ENCODE results near the gene HELZ. TPM values are rescaled to one million over a fixed set of nuclear protein-coding genes. Genes with fewer than 3 reads are reported as not detected.

The HELZ gene
- total RNA-seq, 4 donors from 2014 or later, result 14.7 to 122 (median 45.9) TPM

GRCh38 chr17:67050471-67051154, 194.4 kb downstream of the HELZ start:
- intact Hi-C loops (cut with DNase I; ENCODE audit: low total_unique reads), result no loop called here
- TF ChIP-seq POLR2A (IDR thresholded peaks at IDR 0.05), result no peak
- TF ChIP-seq CTCF (IDR thresholded peaks at IDR 0.05), result no peak
- H3K4me1 ChIP-seq, result no peaks in the 10 kb centered on the region
- H3K27me3 ChIP-seq, result no peaks in the 10 kb centered on the region
- H3K9me3 ChIP-seq, result peaks cover 0 to 13% of the 10 kb centered on the region in 2 donors
- H3K36me3 ChIP-seq, result no peaks in the 10 kb centered on the region
- H3K4me3 ChIP-seq, result no peak overlapping the region
- no peak overlapping the region for H3K27ac ChIP-seq
- DNase-seq, result no peak

- Histone ChIP-seq H3K4me3 (no peak overlapping the region), H3K36me3 (no peaks in the 10 kb centered on the region)
- intact Hi-C loops (cut with DNase I; ENCODE audit: low total_unique reads), result no loop called here
These were observed 194.9 kb downstream of the HELZ start for GRCh38 chr17:67050066-67050465.

DNA sequence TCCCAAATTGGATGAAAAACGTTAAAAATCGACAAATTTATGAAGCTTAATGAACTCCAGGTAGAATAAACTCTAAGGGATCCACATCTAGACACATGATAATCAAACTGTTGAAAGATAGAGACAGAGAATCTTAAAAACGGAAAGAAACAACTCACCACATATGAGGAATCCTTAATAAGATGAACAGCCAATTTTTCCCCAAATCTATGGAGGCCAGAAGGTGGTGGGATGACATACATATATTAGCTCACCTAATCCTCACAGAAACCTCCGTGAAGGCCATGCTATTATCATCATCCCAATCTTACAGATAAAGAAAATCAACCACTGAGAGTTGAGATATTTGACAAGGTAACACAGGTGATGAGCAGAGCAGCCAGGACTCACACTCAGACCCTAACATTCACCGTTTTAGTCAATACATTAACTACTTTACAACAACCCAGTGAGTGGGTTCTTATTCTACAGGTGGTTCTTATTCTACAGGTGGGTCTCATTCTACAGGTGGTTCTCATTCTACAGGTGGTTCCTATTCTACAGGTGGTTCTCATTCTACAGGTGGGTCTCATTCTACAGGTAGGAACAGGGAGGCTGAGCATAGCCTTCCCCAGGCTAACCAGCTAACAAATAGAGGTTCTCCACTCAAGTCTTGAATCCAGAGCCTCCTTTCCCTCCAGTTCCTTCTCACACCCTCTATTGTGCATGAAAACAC, 195.8 kb downstream of the HELZ start:
- Histone ChIP-seq H3K4me1 (no peaks in the 10 kb centered on the region), H3K4me3 (no peak overlapping the region), H3K27ac (no peak overlapping the region), H3K36me3 (no peaks in the 10 kb centered on the region), H3K9me3 (peaks cover 0 to 13% of the 10 kb centered on the region in 2 donors), H3K27me3 (no peaks in the 10 kb centered on the region)
- DNase-seq, result no peak
- intact Hi-C loops (cut with DNase I; ENCODE audit: low total_unique reads), result no loop called here
- TF ChIP-seq POLR2A (IDR thresholded peaks at IDR 0.05) (no peak), CTCF (IDR thresholded peaks at IDR 0.05) (no peak)

More at GRCh38 chr17:67050066-67050465, 194.9 kb downstream of the HELZ start:
- Histone ChIP-seq H3K9me3 (peaks cover 0 to 13% of the 10 kb centered on the region in 2 donors), H3K27me3 (no peaks in the 10 kb centered on the region), H3K27ac (no peak overlapping the region), H3K4me1 (no peaks in the 10 kb centered on the region)
- TF ChIP-seq POLR2A (IDR thresholded peaks at IDR 0.05) (no peak), CTCF (IDR thresholded peaks at IDR 0.05) (no peak)
- DNase-seq, result no peak

GRCh38 chr17:67047382-67047781, 197.6 kb downstream of the HELZ start:
- DNase-seq, result no peak
- H3K36me3 ChIP-seq, result no peaks in the 10 kb centered on the region
- TF ChIP-seq POLR2A (IDR thresholded peaks at IDR 0.05) (no peak), CTCF (IDR thresholded peaks at IDR 0.05) (no peak)
- no peaks in the 10 kb centered on the region for H3K27me3 ChIP-seq
- H3K4me3 ChIP-seq, result no peak overlapping the region
- no peak overlapping the region for H3K27ac ChIP-seq
- H3K9me3 ChIP-seq, result peaks cover 0 to 13% of the 10 kb centered on the region in 2 donors
- intact Hi-C loops (cut with DNase I; ENCODE audit: low total_unique reads), result no loop called here
- no peaks in the 10 kb centered on the region for H3K4me1 ChIP-seq

DNA sequence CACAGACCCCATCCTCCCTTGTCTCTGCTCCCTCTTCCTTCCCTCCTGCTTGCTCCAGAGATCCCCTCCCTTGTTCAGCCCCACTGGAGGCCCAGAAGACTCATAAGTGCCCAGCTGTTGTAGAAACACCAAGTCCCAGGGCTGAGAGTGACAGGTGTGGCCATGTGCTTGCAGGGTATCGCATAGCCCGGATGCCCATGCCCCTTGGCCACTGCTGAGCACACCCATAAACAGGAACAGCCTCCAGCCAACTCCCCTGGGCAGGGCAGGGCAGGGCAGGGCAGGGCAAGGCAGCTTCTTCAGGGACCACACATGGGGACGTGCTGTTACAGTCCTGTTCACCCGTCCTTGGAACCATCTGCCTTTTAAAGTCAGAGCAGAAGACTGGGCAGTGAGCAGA, 198.6 kb downstream of the HELZ start:
- TF ChIP-seq POLR2A (IDR thresholded peaks at IDR 0.05) (no peak), CTCF (IDR thresholded peaks at IDR 0.05) (no peak)
- H3K4me1 ChIP-seq, result no peaks in the 10 kb centered on the region
- H3K9me3 ChIP-seq, result peaks cover 0 to 13% of the 10 kb centered on the region in 2 donors
- no peak overlapping the region for H3K27ac ChIP-seq
- H3K36me3 ChIP-seq, result no peaks in the 10 kb centered on the region
- H3K27me3 ChIP-seq, result no peaks in the 10 kb centered on the region
- DNase-seq, result no peak
- intact Hi-C loops (cut with DNase I; ENCODE audit: low total_unique reads), result no loop called here
- no peak overlapping the region for H3K4me3 ChIP-seq
